HCT116 (cell line): ENCODE data around the gene POLR2H. TPM values are rescaled to one million over a fixed set of nuclear protein-coding genes. Genes with fewer than 3 reads are reported as not detected.

Experiments used
- ATAC-seq: fragments of 200-7000 bp; cut with Tn5 transposase; 2 replicates; pipeline ENCODE4 v1.9.1; 2020; ENCODE audit warnings: mild to moderate bottlenecking, moderate library complexity
- BruUV-seq: library from RNA; stranded (reverse); fragments of 400-500 nt; replicated peaks from 2 replicates; lab custom pipeline; 2021; lab: Mats Ljungman, UMichigan
- CTCF ChIA-PET: fragments of 300-600 bp; sonication (Branson Sonifier 250); formaldehyde crosslinking; loops from one replicate; lab custom pipeline; 2021; ENCODE audit warnings: antibody characterized with exemption; lab: Charles Lee
- POLR2A ChIA-PET: fragments of 300-600, 350-600 bp; sonication (Branson Sonifier 250); formaldehyde crosslinking; loops from one replicate; lab custom pipeline; 2021; ENCODE audit warnings: antibody characterized with exemption; lab: Charles Lee
- RAD21 ChIA-PET, 2 experiments: fragments of 300-600 bp; sonication (Branson Sonifier 250); formaldehyde crosslinking; loops; one replicate each; lab custom pipeline; 2023; ENCODE audit warnings: low total read pairs in 2 of 2; ENCODE audit not compliant: uncharacterized antibody in 2 of 2, unreplicated experiment in 2 of 2, low non-redundant PET in 1 of 2; lab: Charles Lee
- DNase-seq: peaks from one replicate; pipeline ENCODE4 v3.0.0-alpha.2; 2010; ENCODE audit warnings: low read depth, low spot score
- H2AFZ ChIP-seq: fragments of 200-600 bp; shearing (Covaris generic), sonication (generic); 2 replicates; pipeline ENCODE4 v1.6.1; 2017; ENCODE audit warnings: low read depth, mixed run types, mixed read lengths, antibody characterized with exemption, low read length; ENCODE audit not compliant: poor library complexity, severe bottlenecking
- H3K27ac ChIP-seq: 2 replicates; pipeline ENCODE4 v1.5.1; 2012; ENCODE audit warnings: low read depth, low read length
- H3K27me3 ChIP-seq: fragments of 200-600 bp; sonication (generic); 2 replicates; pipeline ENCODE4 v1.6.1; 2016; ENCODE audit warnings: mixed run types, low read length, mixed read lengths; ENCODE audit not compliant: insufficient read depth
- H3K36me3 ChIP-seq, 2 experiments: fragments of 200-500 bp in 1 of 2; fragments of 200-600 bp in 1 of 2; sonication (Bioruptor generic) in 1 of 2; sonication (generic) in 1 of 2; 2 replicates each; pipeline versions ENCODE4 v1.5.1 to v1.6.1; 2014 to 2016; ENCODE audit warnings: low read length in 2 of 2, inconsistent platforms in 1 of 2, mixed read lengths in 1 of 2, mixed run types in 1 of 2; ENCODE audit not compliant: insufficient read depth in 2 of 2, control insufficient read depth in 1 of 2
- H3K4me1 ChIP-seq, 2 experiments: fragments of 200-600 bp in 1 of 2; sonication (generic) in 1 of 2; 2 replicates each; pipeline versions ENCODE4 v1.5.1 to v1.6.1; 2012 to 2017; ENCODE audit warnings: low read length in 2 of 2, inconsistent platforms in 1 of 2, mild to moderate bottlenecking in 1 of 2, mixed read lengths in 1 of 2, mixed run types in 1 of 2, moderate library complexity in 1 of 2; ENCODE audit not compliant: insufficient read depth in 2 of 2, control insufficient read depth in 1 of 2
- H3K4me2 ChIP-seq: fragments of 200-600 bp; sonication (generic); 2 replicates; pipeline ENCODE4 v1.6.1; 2017; ENCODE audit warnings: mixed run types, low read length, mixed read lengths
- H3K4me3 ChIP-seq, 2 experiments: fragments of 200-600 bp in 1 of 2; sonication (generic) in 1 of 2; replicated peaks in 1 of 2; 2 replicates each; pipeline ENCODE4 v1.5.1; 2011 to 2016; ENCODE audit warnings: low read length in 2 of 2, control low read depth in 1 of 2, low read depth in 1 of 2, mild to moderate bottlenecking in 1 of 2, mixed read lengths in 1 of 2, mixed run types in 1 of 2
- H3K79me2 ChIP-seq: fragments of 200-600 bp; sonication (generic); 2 replicates; pipeline ENCODE4 v1.6.1; 2017; ENCODE audit warnings: mild to moderate bottlenecking, mixed run types, low read length, moderate library complexity, mixed read lengths; ENCODE audit not compliant: insufficient read depth
- H3K9ac ChIP-seq: fragments of 200-600 bp; sonication (generic); 2 replicates; pipeline ENCODE4 v1.6.1; 2016; ENCODE audit warnings: low read length, mixed read lengths
- H3K9me2 ChIP-seq: fragments of 200-600 bp; sonication (generic), shearing (Covaris generic); 2 replicates; pipeline ENCODE4 v1.6.1; 2017; ENCODE audit warnings: mixed run types, mild to moderate bottlenecking, moderate library complexity; ENCODE audit not compliant: insufficient read depth
- H3K9me3 ChIP-seq, 2 experiments: fragments of 200-500 bp in 1 of 2; fragments of 200-600 bp in 1 of 2; sonication (Bioruptor generic) in 1 of 2; sonication (generic) in 1 of 2; 2 replicates each; pipeline ENCODE4 v1.6.1; 2014 to 2017; ENCODE audit warnings: low read length in 2 of 2, mixed read lengths in 2 of 2, inconsistent platforms in 1 of 2, low read depth in 1 of 2, mild to moderate bottlenecking in 1 of 2, mixed run types in 1 of 2, moderate library complexity in 1 of 2; ENCODE audit not compliant: control insufficient read depth in 1 of 2, insufficient read depth in 1 of 2
- H4K20me1 ChIP-seq: fragments of 200-600 bp; sonication (generic), shearing (Covaris generic); 2 replicates; pipeline ENCODE4 v1.6.1; 2017; ENCODE audit warnings: mixed run types, mild to moderate bottlenecking, moderate library complexity; ENCODE audit not compliant: insufficient read depth
- ATF3 ChIP-seq: IDR thresholded peaks from 2 replicates; pipeline ENCODE4 v1.6.1; 2012
- CEBPB ChIP-seq: IDR thresholded peaks from 2 replicates; pipeline ENCODE4 v1.6.1; 2012; ENCODE audit warnings: low read depth
- CTCF ChIP-seq, 3 experiments: fragments of 200-600 bp in 1 of 3; sonication (generic) in 1 of 3; IDR thresholded peaks in 2 of 3; conservative IDR thresholded peaks in 1 of 3; 2 replicates each; pipeline ENCODE4 v1.5.1; 2012 to 2017; ENCODE audit warnings: low read depth in 2 of 3, low read length in 2 of 3, antibody characterized with exemption in 1 of 3, borderline replicate concordance in 1 of 3, control low read depth in 1 of 3, mild to moderate bottlenecking in 1 of 3, mixed read lengths in 1 of 3, mixed run types in 1 of 3, moderate library complexity in 1 of 3; ENCODE audit not compliant: insufficient read depth in 1 of 3
- EGR1 ChIP-seq: IDR thresholded peaks from 2 replicates; pipeline ENCODE4 v1.6.1; 2012; ENCODE audit warnings: low read depth
- ELF1 ChIP-seq: IDR thresholded peaks from 2 replicates; pipeline ENCODE4 v1.6.1; 2012; ENCODE audit warnings: low read depth, borderline replicate concordance
- EZH2phosphoT487 ChIP-seq: fragments of 200-600 bp; IDR thresholded peaks from 2 replicates; pipeline ENCODE4 v1.6.1; 2018; ENCODE audit warnings: antibody characterized with exemption, borderline replicate concordance
- FOSL1 ChIP-seq: IDR thresholded peaks from 2 replicates; pipeline ENCODE4 v1.6.1; 2012; ENCODE audit warnings: low read depth
- MAX ChIP-seq: IDR thresholded peaks from 2 replicates; pipeline ENCODE4 v1.6.1; 2012
- POLR2AphosphoS5 ChIP-seq: IDR thresholded peaks from 2 replicates; pipeline ENCODE4 v1.6.1; 2011; ENCODE audit warnings: mild to moderate bottlenecking, low read depth, low read length, moderate library complexity
- REST ChIP-seq: IDR thresholded peaks from 2 replicates; pipeline ENCODE4 v1.6.1; 2012; ENCODE audit warnings: low read depth
- SIN3A ChIP-seq: IDR thresholded peaks from 2 replicates; pipeline ENCODE4 v1.6.1; 2012; ENCODE audit warnings: low read depth
- SP1 ChIP-seq: IDR thresholded peaks from 2 replicates; pipeline ENCODE4 v1.6.1; 2012; ENCODE audit warnings: low read depth
- SRF ChIP-seq: IDR thresholded peaks from 2 replicates; pipeline ENCODE4 v1.6.1; 2012; ENCODE audit warnings: low read depth
- TCF7L2 ChIP-seq: IDR thresholded peaks from 2 replicates; pipeline ENCODE4 v1.7.0; 2011; ENCODE audit warnings: borderline replicate concordance, inconsistent platforms; ENCODE audit not compliant: insufficient read depth, insufficient read length; ENCODE audit errors: extremely low read depth
- YY1 ChIP-seq: IDR thresholded peaks from 2 replicates; pipeline ENCODE4 v1.6.1; 2011; ENCODE audit warnings: low read length, low read depth, moderate library complexity, mild to moderate bottlenecking; ENCODE audit not compliant: insufficient replicate concordance; ENCODE audit errors: extremely low read depth
- ZBTB33 ChIP-seq: IDR thresholded peaks from 2 replicates; pipeline ENCODE4 v1.6.1; 2011; ENCODE audit warnings: mild to moderate bottlenecking, low read length, moderate library complexity; ENCODE audit not compliant: insufficient replicate concordance; ENCODE audit errors: extremely low read depth
- ZNF274 ChIP-seq: fragments of 200-500 bp; sonication (Bioruptor generic); IDR thresholded peaks from 2 replicates; pipeline ENCODE4 v1.6.1; 2014; ENCODE audit warnings: mild to moderate bottlenecking, low read depth, low read length, inconsistent platforms
- intact Hi-C: fragments of 100-400 bp; cut with micrococcal nuclease; formaldehyde crosslinking; loops from 2 replicates; pipeline ENCODE4 v1.10.0; 2022
- total RNA-seq: library from RNA; stranded (reverse); gene quantifications from one replicate; pipeline ENCODE4 v1.2.1, GENCODE V29; 2021; ENCODE audit not compliant: unreplicated experiment

POLR2H gene
- total RNA-seq, 1 experiment from 2014 or later, result 156 TPM

GRCh38 chr3:184352149-184352785, 9.2 kb upstream of the POLR2H start:
- no peaks in the 10 kb centered on the region for H3K9me3 ChIP-seq
- no peaks in the 10 kb centered on the region for H3K27me3 ChIP-seq
- no peaks in the 10 kb centered on the region for H3K79me2 ChIP-seq
- no peak overlapping the region for H3K4me3 ChIP-seq
- POLR2A ChIA-PET, result interaction anchor here (1.4 kb wide), 1 partner anchor 10 kb away, joined by 4 read pairs; no protein-coding TSS in a partner anchor
- no peak overlapping the region; the same call in 1 of the 2 replicates for H3K27ac ChIP-seq
- H3K4me1 ChIP-seq, result peaks cover 0 to 3% of the 10 kb centered on the region in 2 experiments; a peak in 1 of 4 replicates
- H4K20me1 ChIP-seq, result no peaks in the 10 kb centered on the region
- no peak for TF ChIP-seq MAX
- TF ChIP-seq FOSL1, result no peak
- no peak for TF ChIP-seq ZBTB33
- no peak for TF ChIP-seq SP1
- TF ChIP-seq CTCF (IDR thresholded peaks at IDR 0.05 in 2 of 3, conservative IDR thresholded peaks at IDR 0.05 in 1 of 3; ENCODE audit: borderline replicate concordance in 1 of 3, insufficient read depth in 1 of 3, low read depth in 2 of 3, low read length in 2 of 3), result no peak
- no peak for TF ChIP-seq YY1
- TF ChIP-seq TCF7L2, result no peak
- no peak for TF ChIP-seq SIN3A
- no peak for TF ChIP-seq EZH2phosphoT487
- no peak for TF ChIP-seq ZNF274
- TF ChIP-seq SRF, result no peak
- TF ChIP-seq REST, result no peak
- no peak for TF ChIP-seq EGR1
- TF ChIP-seq CEBPB, result no peak
- no peak for TF ChIP-seq POLR2AphosphoS5
- TF ChIP-seq ATF3, result no peak
- no peak for TF ChIP-seq ELF1
- CTCF ChIA-PET, result no interaction called here
- intact Hi-C loops, result no loop called here
- H3K4me2 ChIP-seq, result no peak overlapping the region
- no TSS peak for BruUV-seq
- H3K9ac ChIP-seq, result no peak overlapping the region
- DNase-seq (no peak), ATAC-seq (no peak)
- H3K36me3 ChIP-seq, result peaks cover 19 to 21% of the 10 kb centered on the region in 2 experiments; a peak in 3 of 4 replicates
- H3K9me2 ChIP-seq, result no peaks in the 10 kb centered on the region
- RAD21 ChIA-PET, result no interaction called here
- no peak overlapping the region for H2AFZ ChIP-seq
